Naive B cell (primary cell): ENCODE results near the gene TFEB. TPM values are rescaled to one million over a fixed set of nuclear protein-coding genes. Genes with fewer than 3 reads are reported as not detected.

Source experiments
- ATAC-seq, 2 donors: fragments of 150-1000 bp; cut with Tn5 transposase; 2 replicates each; pipeline ENCODE4 v1.10.0; 2021; ENCODE audit warnings: low read depth in 2 of 2, mild to moderate bottlenecking in 2 of 2, moderate library complexity in 2 of 2
- DNase-seq: peaks from one replicate; pipeline ENCODE4 v3.0.0; 2022
- H3K27ac Mint-ChIP-seq, 6 donors: one replicate each; pipeline ENCODE4 v1.8.0; 2020 to 2022; ENCODE audit warnings: mild to moderate bottlenecking in 6 of 6, mixed read lengths in 6 of 6, moderate library complexity in 5 of 6, inconsistent platforms in 2 of 6
- H3K27me3 Mint-ChIP-seq, 3 donors: one replicate each; pipeline ENCODE4 v1.8.0; 2021 to 2022; ENCODE audit warnings: mixed read lengths in 3 of 3, mild to moderate bottlenecking in 1 of 3
- H3K36me3 Mint-ChIP-seq, 2 donors: one replicate each; pipeline ENCODE4 v1.8.0; 2020 to 2022; ENCODE audit warnings: mixed read lengths in 2 of 2, inconsistent platforms in 1 of 2, mild to moderate bottlenecking in 1 of 2
- H3K4me1 Mint-ChIP-seq, 3 donors: one replicate each; pipeline ENCODE4 v1.8.0; 2020 to 2022; ENCODE audit warnings: mixed read lengths in 3 of 3, inconsistent platforms in 1 of 3, mild to moderate bottlenecking in 1 of 3, moderate library complexity in 1 of 3
- H3K4me3 Mint-ChIP-seq, 8 donors: one replicate each; pipeline ENCODE4 v1.8.0; 2020 to 2022; ENCODE audit warnings: mild to moderate bottlenecking in 8 of 8, mixed read lengths in 8 of 8, moderate library complexity in 8 of 8, inconsistent platforms in 2 of 8
- H3K9me3 Mint-ChIP-seq, 7 donors: one replicate each; pipeline ENCODE4 v1.8.0; 2020 to 2022; ENCODE audit warnings: mixed read lengths in 7 of 7, mild to moderate bottlenecking in 5 of 7, inconsistent platforms in 2 of 7, moderate library complexity in 1 of 7
- polyA plus RNA-seq, 6 donors: library from polyadenylated mRNA; unstranded; fragments of 300-500 nt; fragmentation: Illumina TruSeq; gene quantifications; one replicate each; pipeline ENCODE4 v1.2.3, GENCODE V29; 2021; ENCODE audit warnings: low read depth in 6 of 6

TFEB gene
- polyA plus RNA-seq, 6 donors from 2014 or later, result 52.3 to 145 (median 72.6) TPM

GRCh38 chr6:41708856-41709255 is 26.6 kb downstream of the TFEB start:
- no peaks in the 10 kb centered on the region for H3K27me3 Mint-ChIP-seq
- H3K9me3 Mint-ChIP-seq, result no peaks in the 10 kb centered on the region
- peak overlapping the region in 5 of 6 donors; percentile 28 to 99 (median 97) for H3K27ac Mint-ChIP-seq
- ATAC-seq (no peak), DNase-seq (no peak)
- peaks cover 4 to 12% of the 10 kb centered on the region in 2 donors for H3K36me3 Mint-ChIP-seq
- peak overlapping the region in 5 of 8 donors; percentile 36 to 95 (median 65) for H3K4me3 Mint-ChIP-seq
- H3K4me1 Mint-ChIP-seq, result peaks cover 78 to 98% (median 88%) of the 10 kb centered on the region in 3 donors

GRCh38 chr6:41707565-41708200 is 27.7 kb downstream of the TFEB start:
- peaks cover 79 to 98% (median 86%) of the 10 kb centered on the region in 3 donors for H3K4me1 Mint-ChIP-seq
- H3K4me3 Mint-ChIP-seq, result peak overlapping the region; percentile 20 to 95 (median 86)
- no peaks in the 10 kb centered on the region for H3K9me3 Mint-ChIP-seq
- peak overlapping the region; percentile 88 to 99 (median 98) for H3K27ac Mint-ChIP-seq
- H3K27me3 Mint-ChIP-seq, result no peaks in the 10 kb centered on the region
- DNase-seq, result peak; percentile 56
- H3K36me3 Mint-ChIP-seq, result peaks cover 4 to 12% of the 10 kb centered on the region in 2 donors
- ATAC-seq, result peak; percentile 24 to 30

- ATAC-seq, result no peak
- no peak for DNase-seq
- Mint-ChIP-seq H3K27me3 (no peaks in the 10 kb centered on the region), H3K36me3 (peaks cover 4 to 12% of the 10 kb centered on the region in 2 donors), H3K27ac (peak overlapping the region; percentile 97 to 99 (median 98)), H3K9me3 (no peaks in the 10 kb centered on the region), H3K4me3 (peak overlapping the region; percentile 74 to 95 (median 90)), H3K4me1 (peaks cover 79 to 98% (median 88%) of the 10 kb centered on the region in 3 donors)
Observed at GRCh38 chr6:41706876-41707564, 28.4 kb downstream of the TFEB start.

- H3K27me3 Mint-ChIP-seq, result no peaks in the 10 kb centered on the region
- H3K9me3 Mint-ChIP-seq, result no peaks in the 10 kb centered on the region
- H3K27ac Mint-ChIP-seq, result peak overlapping the region; percentile 97 to 99 (median 98)
- peaks cover 81 to 97% (median 95%) of the 10 kb centered on the region in 3 donors for H3K4me1 Mint-ChIP-seq
- H3K36me3 Mint-ChIP-seq, result peaks cover 4 to 12% of the 10 kb centered on the region in 2 donors
- peak; percentile 93 for ATAC-seq
- H3K4me3 Mint-ChIP-seq, result peak overlapping the region; percentile 74 to 95 (median 90)
- peak; percentile 91 for DNase-seq
Observed at GRCh38 chr6:41705996-41706835, 29.2 kb downstream of the TFEB start.

- Mint-ChIP-seq H3K9me3 (no peaks in the 10 kb centered on the region), H3K4me1 (peaks cover 80 to 96% (median 96%) of the 10 kb centered on the region in 3 donors), H3K36me3 (peaks cover 4 to 6% of the 10 kb centered on the region in 2 donors), H3K27me3 (no peaks in the 10 kb centered on the region), H3K4me3 (peak overlapping the region; percentile 74 to 95 (median 90)), H3K27ac (peak overlapping the region; percentile 88 to 99 (median 98))
- no peak for DNase-seq
- no peak for ATAC-seq
Observed at GRCh38 chr6:41705311-41705995, 30.0 kb downstream of the TFEB start.

- Mint-ChIP-seq H3K27ac (peak overlapping the region; percentile 88 to 99 (median 98)), H3K9me3 (no peaks in the 10 kb centered on the region), H3K36me3 (peaks cover 0 to 4% of the 10 kb centered on the region in 2 donors), H3K4me3 (peak overlapping the region; percentile 74 to 95 (median 90)), H3K4me1 (peaks cover 78 to 97% (median 96%) of the 10 kb centered on the region in 3 donors), H3K27me3 (no peaks in the 10 kb centered on the region)
- no peak for DNase-seq
- no peak for ATAC-seq
Observed at GRCh38 chr6:41704656-41705310, 30.6 kb downstream of the TFEB start.

- H3K4me3 Mint-ChIP-seq, result peak overlapping the region in 7 of 8 donors; percentile 74 to 95 (median 89)
- no peaks in the 10 kb centered on the region for H3K9me3 Mint-ChIP-seq
- peaks cover 80 to 97% (median 97%) of the 10 kb centered on the region in 3 donors for H3K4me1 Mint-ChIP-seq
- no peak for DNase-seq
- H3K27ac Mint-ChIP-seq, result peak overlapping the region in 4 of 6 donors; percentile 96 to 99 (median 98)
- H3K36me3 Mint-ChIP-seq, result no peaks in the 10 kb centered on the region
- ATAC-seq, result no peak
- no peaks in the 10 kb centered on the region for H3K27me3 Mint-ChIP-seq
Observed at GRCh38 chr6:41704028-41704427, 31.4 kb downstream of the TFEB start.

- Mint-ChIP-seq H3K4me1 (peaks cover 76 to 97% (median 96%) of the 10 kb centered on the region in 3 donors), H3K36me3 (no peaks in the 10 kb centered on the region), H3K27ac (peak overlapping the region in 4 of 6 donors; percentile 32 to 97 (median 71)), H3K27me3 (no peaks in the 10 kb centered on the region), H3K9me3 (no peaks in the 10 kb centered on the region), H3K4me3 (peak overlapping the region in 7 of 8 donors; percentile 28 to 95 (median 81))
- DNase-seq, result no peak
- ATAC-seq, result no peak
Observed at GRCh38 chr6:41702771-41703494, 32.5 kb downstream of the TFEB start.

GRCh38 chr6:41702089-41702745 is 33.2 kb downstream of the TFEB start:
- H3K4me3 Mint-ChIP-seq, result peak overlapping the region in 1 of 8 donors; percentile 75
- no peaks in the 10 kb centered on the region for H3K9me3 Mint-ChIP-seq
- no peaks in the 10 kb centered on the region for H3K27me3 Mint-ChIP-seq
- peaks cover 69 to 91% (median 89%) of the 10 kb centered on the region in 3 donors for H3K4me1 Mint-ChIP-seq
- H3K36me3 Mint-ChIP-seq, result no peaks in the 10 kb centered on the region
- ATAC-seq, result no peak
- peak overlapping the region in 3 of 6 donors; percentile 78 to 97 (median 84) for H3K27ac Mint-ChIP-seq
- DNase-seq, result no peak

- H3K4me3 Mint-ChIP-seq, result peak overlapping the region; percentile 15 to 86 (median 34)
- H3K4me1 Mint-ChIP-seq, result peaks cover 57 to 86% (median 86%) of the 10 kb centered on the region in 3 donors
- no peak for DNase-seq
- ATAC-seq, result peak in 1 of 2 donors; percentile 16
- no peaks in the 10 kb centered on the region for H3K36me3 Mint-ChIP-seq
- no peaks in the 10 kb centered on the region for H3K27me3 Mint-ChIP-seq
- no peaks in the 10 kb centered on the region for H3K9me3 Mint-ChIP-seq
- H3K27ac Mint-ChIP-seq, result peak overlapping the region; percentile 72 to 97 (median 92)
Observed at GRCh38 chr6:41700463-41701347, 34.7 kb downstream of the TFEB start.
